GM18505 (cell line): Measurements from ENCODE around the gene GDF11.

ENCODE experiments used
- ATAC-seq: cut with Tn5 transposase; IDR thresholded peaks from one replicate; pipeline ENCODE4 v1.9.1; 2021; ENCODE audit not compliant: unreplicated experiment
- POLR2A ChIP-seq: IDR thresholded peaks from 4 replicates; pipeline ENCODE4 v1.6.1; 2011; ENCODE audit warnings: borderline replicate concordance; ENCODE audit not compliant: insufficient read depth, insufficient read length; ENCODE audit errors: extremely low read depth

GDF11 gene

GRCh38 chr12:55723516-55724225, 19.3 kb upstream of the GDF11 start:
- TF ChIP-seq POLR2A = no peak
- ATAC-seq = no peak

DNA sequence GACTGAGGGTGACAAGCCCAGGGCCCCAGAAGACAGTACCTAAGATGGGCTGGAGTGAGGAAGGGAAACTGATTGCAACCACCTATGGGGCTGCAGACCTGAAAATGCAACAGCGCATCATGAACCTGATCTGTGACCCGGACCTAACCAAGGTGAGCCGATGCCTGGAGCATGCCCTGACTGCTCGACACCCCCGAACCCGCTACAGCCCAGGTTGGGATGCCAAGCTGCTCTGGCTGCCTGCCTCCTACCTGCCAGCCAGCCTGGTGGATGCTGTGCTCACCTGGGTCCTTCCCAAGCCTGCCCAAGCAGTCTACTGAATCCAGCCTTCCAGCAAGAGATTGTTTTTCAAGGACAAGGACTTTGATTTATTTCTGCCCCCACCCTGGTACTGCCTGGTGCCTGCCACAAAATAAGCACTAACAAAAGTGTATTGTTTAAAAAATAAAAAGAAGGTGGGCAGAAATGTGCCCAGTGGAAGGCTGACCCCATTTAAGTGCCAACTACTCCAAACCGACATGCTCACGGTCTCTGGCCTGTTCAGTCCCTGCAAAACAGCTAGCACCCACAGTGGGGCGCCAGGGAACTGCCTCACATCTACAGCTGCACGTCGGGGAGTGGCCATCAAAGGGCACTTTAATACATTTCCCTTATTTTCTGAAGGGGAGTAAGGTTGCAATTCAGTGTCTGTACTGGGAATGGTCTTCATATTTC, 18.5 kb upstream of the GDF11 start:
- TF ChIP-seq POLR2A = no peak
- ATAC-seq = no peak

- ATAC-seq = no peak
- no peak for TF ChIP-seq POLR2A
Measured at GRCh38 chr12:55724940-55725309, 18.0 kb upstream of the GDF11 start.

GRCh38 chr12:55725556-55725955, 17.4 kb upstream of the GDF11 start:
- no peak for ATAC-seq
- TF ChIP-seq POLR2A = no peak

- ATAC-seq = no peak
- TF ChIP-seq POLR2A = no peak
Measured at GRCh38 chr12:55726971-55727370, 16.0 kb upstream of the GDF11 start.

- no peak for TF ChIP-seq POLR2A
- no peak for ATAC-seq
Measured at GRCh38 chr12:55727643-55728185, 15.2 kb upstream of the GDF11 start.

DNA sequence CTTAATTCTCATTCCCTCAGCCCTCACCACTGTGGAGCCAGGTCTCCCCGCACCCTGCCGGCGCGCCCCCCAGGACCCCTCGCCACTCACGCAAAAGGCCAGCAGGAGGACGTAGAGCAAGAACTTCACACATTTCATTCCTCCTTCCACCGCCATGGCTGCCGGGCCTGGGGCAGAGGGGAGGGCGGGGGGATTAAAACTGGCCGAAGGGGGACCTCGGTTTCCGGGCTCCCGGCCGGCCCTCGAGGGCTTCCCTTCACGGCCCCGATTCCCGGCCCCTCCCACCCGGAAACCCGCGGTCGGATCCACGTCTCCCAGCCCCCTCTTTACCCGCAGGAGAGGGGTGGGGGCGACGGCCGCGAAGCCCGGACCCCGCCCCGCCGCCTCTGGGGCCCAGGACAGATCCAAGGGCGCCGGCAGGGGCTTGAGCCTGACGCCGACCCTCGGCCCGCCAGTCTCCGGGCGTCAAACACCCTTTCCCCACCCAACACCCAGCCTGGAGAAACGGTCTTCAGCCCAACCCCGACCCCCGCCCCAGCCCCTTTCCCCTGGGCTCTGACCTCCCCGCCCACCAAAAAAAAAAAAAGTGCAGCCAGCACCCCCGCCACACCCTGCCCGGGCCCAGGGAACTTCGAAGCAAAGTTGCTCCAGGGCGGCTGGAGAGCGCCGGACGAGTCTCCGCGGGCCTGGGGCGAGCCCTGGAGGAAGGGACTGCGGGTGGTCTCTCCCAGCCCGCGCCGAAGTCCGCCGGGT, 14.6 kb upstream of the GDF11 start:
- ATAC-seq = peak; percentile 7
- no peak for TF ChIP-seq POLR2A

DNA sequence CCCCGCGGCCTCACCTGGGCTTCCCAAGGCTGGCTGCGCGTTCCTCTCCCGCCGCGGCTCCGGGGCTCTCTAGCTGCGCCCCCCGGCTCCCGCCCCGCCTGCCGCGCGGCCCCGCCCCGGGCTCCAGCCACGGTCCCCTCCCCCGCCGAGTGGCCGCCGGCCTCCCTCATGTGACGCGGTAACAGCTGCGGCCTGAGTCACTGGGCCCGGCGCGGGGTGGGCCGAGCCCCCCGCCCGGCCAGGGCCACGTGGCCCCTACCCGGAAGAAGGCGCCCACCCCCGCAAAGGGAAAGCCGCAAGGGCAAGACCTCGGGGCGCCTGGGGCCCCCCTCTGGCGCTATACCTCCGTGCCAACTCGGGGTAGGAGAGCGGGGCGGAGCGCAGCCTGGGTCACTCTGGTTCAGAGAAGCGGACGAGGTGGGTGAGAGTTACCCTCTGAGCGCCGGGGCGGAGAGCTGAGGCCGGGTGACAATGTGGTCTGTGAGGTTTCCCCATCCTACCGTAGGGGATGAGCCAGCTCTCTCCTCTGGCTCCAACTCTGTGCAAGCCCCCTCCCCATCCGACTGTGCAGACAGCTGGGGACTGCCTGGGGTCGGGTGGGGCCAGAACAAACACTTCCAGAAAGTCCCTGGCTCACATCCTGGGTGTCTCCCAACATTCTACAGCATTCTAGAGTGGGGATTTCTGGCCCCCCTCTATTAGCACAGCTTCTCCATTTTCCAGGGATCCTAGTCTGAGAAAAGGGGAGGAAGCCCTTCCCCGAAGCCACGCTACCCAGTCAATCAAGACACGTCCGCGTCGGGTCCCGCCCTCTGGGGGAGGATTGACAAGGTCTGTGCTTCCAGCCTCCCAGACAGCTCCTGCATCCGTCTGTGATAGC, 13.7 kb upstream of the GDF11 start, which contains the start of gene CD63:
Gene CD63, minus strand, starts transcription at position 71 of the 880 bp plus-strand sequence. CDS start 668 bp downstream, outside the sequence.
- peak; percentile 69 for ATAC-seq
- TF ChIP-seq POLR2A = peak; percentile 74

- no peak for TF ChIP-seq POLR2A
- peak; percentile 43 for ATAC-seq
Measured at GRCh38 chr12:55729819-55730818, 12.8 kb upstream of the GDF11 start.

- TF ChIP-seq POLR2A = no peak
- no peak for ATAC-seq
Measured at GRCh38 chr12:55732288-55732687, 10.6 kb upstream of the GDF11 start.

DNA sequence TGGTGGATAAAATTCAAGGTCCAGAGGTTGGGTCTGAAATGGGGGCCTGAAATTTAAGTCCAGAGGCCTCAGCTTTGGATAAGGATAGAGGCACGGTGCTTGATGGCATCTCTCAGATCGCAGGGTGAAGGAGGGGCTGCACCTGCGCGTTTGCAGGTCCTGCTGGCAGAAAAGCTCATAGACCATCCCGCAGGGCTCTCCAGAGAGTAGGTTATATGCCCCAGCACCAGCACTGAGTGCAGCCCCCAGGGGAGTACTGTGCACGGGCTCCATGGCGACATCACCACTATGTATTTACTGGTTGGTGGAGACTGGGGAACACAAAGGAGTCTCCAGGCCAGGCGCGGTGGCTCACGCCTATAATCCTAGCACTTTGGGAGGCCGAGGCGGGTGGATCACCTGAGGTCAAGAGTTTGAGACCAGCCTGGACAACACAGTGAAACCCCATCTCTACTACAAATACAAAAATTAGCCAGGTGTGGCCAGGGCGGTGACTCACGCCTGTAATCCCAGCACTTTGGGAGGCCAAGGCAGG, 9.8 kb upstream of the GDF11 start:
- TF ChIP-seq POLR2A = no peak
- no peak for ATAC-seq
